Stimulated activated CD4-positive, alpha-beta T cell treated with anti-CD3 and anti-CD28 coated beads, Interleukin-4, amount 100 ng/mL, for 4 hours (primary cell): ENCODE measurements around the gene DUSP8.
"Not testable (repeated sequence)": the region's sequence is repeated elsewhere in the genome, so short reads cannot be mapped to it uniquely, and the experiment has no call there.

ENCODE experiments used
- DNase-seq, 2 experiments: peaks; one replicate each; pipeline ENCODE4 v3.0.0-alpha.2; 2020

Gene DUSP8

DNA sequence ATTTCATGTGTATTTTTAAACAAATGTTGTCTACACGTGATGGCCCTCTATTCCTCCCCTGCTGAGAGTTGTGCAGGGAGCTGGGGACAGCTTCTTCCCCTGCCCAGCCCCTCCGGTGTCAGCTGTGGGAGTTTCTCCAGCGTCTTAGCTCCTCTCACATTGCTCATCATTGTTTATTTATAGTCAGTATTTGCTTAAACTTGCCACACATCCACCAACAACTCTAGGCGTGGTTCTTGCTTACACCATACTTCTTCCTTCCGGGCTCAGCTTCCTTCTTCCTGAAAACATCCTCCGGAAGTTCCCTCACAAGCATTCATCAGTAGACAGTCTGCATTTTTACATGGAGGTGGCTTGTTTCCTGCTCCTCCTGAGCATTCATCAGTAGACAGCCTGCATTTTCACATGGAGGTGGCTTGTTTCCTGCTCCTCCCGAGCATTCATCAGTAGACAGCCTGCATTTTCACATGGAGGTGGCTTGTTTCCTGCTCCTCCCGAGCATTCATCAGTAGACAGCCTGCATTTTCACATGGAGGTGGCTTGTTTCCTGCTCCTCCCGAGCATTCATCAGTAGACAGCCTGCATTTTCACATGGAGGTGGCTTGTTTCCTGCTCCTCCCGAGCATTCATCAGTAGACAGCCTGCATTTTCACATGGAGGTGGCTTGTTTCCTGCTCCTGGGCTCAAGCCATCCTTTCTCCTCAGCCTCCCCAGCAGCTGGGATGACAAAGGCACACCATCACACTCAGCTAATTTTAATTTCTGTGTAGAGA lies 17.3 kb upstream of the DUSP8 start:
- DNase-seq = not testable (repeated sequence)

DNA sequence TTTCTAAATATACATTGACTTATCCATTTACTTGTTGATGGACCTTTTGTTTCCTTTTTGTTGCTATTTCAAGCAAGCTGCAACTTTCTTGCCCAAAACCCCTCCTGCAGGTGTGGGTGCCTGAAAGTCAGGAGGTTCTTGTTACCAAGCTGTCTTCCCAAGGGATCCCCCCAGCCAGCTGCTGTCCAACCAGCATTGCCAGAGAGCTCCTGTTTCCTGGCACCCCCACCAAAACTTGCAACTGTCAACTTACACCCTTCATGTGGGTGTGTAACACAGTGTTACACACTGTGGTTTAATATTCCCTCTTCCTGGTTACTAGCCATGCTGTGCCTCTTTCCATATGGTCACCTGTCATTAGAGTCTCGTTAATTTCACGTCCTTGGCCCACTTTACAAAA lies 14.6 kb upstream of the DUSP8 start:
- no peak for DNase-seq

DNA sequence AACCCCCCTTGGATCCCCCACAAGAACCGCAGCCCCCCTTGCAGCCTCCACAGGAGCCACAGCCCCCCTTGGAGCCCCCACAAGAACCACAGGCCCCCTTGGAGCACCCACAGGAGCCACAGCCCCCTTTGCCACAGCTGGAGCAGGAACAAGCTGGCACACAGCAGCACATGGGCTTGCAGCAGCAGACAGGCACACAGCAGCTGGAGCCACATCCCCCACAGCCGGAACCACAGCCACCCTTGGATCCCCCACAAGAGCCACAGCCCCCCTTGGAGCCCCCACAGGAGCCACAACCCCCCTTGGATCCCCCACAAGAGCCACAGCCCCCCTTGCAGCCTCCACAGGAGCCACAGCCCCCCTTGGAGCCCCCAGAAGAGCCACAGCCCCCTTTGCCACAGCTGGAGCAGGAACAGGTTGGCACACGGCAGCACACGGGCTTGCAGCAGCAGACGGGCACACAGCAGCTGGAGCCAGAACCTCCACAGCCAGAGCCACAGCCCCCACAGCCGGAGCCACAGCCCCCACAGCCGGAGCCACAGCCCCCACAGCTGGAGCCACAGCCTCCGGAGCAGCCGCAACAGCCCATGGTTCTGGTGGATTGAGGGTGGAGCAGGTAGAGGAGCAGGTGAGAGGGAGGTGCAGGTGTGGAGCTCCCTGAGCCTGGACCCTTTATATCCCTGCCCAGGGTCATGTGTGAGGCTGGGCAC lies 12.7 kb upstream of the DUSP8 start, which contains the start of gene KRTAP5-1:
TSS of gene KRTAP5-1 (minus strand) at position 623 of the 710 bp plus-strand sequence. CDS start at position 589, 34 bp downstream.
- DNase-seq = not testable (repeated sequence)

DNA sequence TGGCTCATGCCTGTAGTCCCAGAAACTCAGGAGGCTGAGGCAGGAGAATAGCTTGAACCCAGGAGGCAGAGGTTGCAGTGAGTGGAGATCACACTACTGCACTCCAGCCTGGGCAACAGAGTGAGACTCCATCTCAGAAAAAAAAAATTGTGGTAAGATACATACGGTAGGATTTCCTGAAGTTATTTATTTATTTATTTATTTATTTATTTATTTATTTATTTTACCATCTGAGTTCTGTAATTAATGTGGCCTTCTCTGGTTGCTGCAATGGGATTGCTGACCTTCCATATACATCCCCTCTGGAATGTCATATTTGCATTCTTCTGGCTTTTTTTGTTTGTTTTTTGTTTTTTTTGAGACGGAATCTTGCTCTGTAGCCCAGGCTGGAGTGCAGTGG lies 10.8 kb upstream of the DUSP8 start:
- not testable (repeated sequence) for DNase-seq

DNA sequence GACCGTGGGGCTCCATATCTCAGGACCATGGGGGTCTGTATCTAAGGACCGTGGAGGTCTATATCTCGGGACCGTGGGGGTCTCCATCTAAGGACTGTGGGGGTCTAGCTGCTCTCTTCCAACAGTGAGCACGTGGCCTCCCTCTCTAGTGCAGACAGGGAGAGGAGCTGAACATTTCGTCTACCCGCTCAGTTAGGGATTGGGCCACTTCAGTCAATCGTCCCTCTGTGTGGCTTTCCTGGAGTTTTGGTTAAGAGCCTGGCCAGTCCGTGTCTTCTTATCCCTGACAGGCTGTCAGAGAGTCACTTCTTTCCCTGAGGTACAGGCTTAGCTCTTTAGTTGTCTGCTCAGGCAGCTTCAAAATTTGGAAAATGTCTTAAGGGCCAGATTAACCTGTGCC lies 9.9 kb upstream of the DUSP8 start:
- no peak for DNase-seq

DNA sequence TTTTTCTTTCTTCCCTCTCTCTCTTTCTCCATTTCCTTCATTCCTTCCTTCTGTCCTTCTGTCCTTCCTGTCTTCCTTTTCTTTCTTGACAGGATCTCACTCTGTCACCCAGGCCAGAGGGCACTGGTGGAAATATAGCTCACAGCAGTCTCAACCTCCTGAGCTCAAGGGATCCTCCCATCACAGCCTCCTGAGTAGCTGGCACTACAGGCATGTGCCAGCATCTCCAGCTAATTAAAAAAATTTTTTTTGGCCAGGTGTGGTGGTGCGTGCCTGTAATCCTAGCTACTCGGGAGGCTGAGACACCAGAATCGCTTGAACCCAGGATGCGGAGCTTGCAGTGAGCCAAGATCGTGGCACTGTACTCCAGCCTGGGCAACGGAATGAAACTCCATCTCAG lies 4.8 kb upstream of the DUSP8 start:
- no peak for DNase-seq

DNA sequence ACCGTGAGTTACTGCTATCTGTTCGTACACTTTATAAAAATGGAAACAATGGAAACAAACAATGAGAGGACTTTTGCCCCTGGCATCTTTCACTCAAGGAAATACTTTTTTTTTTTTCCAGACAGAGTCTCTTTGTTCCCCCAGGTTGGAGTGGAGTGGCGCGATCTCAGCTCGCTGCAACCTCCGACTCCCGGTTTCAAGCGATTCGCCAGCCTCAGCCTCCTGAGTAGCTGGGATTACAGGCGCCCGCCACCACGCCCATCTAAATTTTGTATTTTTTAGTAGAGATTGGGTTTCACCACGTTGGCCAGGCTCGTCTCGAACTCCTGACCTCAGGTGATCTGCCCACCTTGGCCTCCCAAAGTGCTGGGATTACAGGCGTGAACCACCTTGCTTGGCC lies 3.7 kb upstream of the DUSP8 start:
- DNase-seq = not testable (repeated sequence)

DNA sequence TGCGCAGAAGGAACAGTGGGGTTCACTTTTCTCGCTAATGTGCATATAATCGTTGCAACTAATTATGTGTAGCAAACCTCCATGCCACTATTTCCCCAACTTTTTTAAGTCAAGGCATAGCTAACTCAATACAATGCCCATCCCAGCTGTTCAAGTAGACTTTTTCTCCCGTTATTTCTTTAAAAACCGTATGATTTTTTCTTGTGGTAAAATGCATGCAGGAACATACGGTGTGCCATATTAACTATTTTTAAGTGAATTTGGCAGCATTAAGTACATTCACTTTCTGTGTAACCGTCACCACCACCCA lies 2.8 kb upstream of the DUSP8 start:
- DNase-seq = no peak

DNA sequence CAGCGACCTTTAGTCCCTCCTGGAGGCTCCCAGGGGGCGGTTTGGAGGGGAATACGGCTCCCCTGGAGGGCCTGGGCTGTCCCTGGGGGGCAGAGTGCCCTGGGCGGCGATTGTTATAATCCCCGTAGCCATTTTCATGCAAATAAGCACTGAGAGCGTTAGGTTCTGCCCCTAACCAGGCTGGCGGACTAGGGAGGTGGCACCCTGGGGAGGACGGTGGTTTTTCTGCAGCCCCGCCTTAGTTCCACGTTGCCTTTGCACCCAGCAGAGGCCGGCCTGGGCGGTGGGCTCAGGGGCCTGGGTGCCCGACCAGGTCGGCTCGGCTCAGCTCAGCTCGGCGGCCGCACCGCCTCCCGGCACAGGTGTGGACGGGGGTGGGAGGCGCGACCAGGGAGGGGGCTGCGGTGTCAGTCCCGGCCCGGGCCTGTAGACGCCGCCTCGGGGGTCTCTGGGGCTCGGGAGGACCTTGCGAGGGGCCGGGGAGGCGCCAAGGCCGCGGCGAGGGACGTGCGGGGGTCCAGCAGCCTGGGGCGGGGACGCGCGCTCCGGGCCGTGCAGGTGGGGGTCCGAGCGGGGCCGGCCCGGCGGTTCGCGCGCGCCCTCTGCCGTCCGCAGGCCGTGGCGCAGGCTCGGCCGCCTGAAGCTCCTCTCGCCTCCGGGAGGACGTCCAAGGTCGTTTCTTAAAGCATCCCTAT lies 2.3 kb upstream of the DUSP8 start:
- peak; percentile 44 to 57 for DNase-seq

DNA sequence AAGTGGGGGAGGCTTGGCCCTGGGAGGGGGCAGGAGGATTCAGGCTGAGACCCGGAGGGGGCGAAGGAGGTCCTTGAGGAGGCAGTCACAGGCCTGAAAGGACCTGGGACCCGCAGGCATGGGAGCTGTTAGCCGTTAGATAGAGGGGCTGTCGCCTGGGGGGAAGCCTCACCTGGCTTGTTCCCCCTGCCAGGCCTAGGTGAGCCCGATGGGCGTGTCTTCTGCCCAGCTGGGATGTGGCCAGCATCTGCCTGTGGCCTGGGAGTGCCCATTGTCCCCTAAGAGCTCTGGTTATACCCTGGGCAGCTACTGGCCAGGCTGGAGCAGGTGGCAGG lies 1.8 kb upstream of the DUSP8 start:
- no peak for DNase-seq

DNA sequence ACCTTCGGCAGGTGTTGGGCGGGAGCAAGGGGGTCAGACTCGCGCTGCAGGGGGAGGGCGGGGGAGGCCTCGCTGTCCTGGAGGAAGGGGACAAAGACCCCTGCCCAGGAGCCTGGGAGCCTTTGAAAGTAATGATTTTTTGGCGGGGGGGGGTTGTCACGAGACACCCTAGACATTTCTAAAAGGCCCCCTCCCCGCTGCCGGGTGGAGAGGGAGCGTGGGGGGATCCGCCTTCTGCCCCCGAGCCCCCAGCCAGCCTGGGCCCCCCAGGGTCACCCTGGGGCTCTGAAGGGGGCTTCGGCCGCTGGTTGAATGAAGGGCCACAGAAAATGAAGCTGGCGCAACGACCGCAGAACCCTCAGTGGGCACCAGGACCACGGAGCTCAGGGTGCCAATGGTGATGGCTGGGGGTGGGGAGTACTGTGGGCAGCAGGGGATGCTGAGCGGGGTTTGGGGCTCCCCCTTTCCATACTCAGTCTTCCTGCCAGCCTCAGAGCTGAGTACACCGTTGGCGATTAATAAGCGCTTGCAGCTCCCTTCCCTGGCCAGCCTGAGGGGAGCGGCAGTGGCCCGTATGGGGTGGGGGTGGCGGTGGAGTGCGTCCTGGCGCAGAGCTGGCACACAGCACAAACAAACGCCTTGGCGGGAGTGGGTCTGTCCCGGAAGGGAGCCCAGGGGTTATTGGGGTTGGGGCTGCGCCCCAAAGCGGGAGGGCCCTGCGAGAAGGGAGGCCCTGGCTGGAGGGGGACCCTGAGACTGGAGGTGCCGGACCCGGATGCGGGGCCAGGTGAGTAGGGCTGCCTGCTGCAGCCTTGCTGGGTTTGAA lies 1.2 kb upstream of the DUSP8 start:
- peak; percentile 21 to 25 for DNase-seq

DNA sequence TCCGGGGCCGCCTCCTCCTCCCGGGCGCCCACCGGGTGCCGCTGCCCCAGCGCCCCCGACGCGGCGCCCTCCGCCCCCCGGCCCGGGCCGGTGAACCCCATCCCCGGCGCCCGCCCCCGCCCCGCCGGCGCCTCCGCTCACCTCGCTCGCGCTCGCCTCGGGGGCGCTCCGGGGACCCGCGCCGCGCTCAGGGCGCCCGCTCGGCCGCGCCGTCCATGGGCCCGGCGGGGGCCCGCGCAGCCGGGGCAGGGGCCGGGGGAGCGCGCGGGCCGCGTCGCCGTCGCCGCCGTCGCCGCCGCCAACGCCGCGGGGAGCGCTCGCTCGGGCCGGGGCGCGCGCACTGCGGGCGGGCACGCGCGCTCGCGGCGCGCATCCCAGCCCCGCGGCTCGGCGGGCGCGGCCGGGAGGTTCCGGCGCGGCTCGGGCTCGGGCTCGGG lies 293 bp downstream of the DUSP8 start:
- no peak for DNase-seq

DNA sequence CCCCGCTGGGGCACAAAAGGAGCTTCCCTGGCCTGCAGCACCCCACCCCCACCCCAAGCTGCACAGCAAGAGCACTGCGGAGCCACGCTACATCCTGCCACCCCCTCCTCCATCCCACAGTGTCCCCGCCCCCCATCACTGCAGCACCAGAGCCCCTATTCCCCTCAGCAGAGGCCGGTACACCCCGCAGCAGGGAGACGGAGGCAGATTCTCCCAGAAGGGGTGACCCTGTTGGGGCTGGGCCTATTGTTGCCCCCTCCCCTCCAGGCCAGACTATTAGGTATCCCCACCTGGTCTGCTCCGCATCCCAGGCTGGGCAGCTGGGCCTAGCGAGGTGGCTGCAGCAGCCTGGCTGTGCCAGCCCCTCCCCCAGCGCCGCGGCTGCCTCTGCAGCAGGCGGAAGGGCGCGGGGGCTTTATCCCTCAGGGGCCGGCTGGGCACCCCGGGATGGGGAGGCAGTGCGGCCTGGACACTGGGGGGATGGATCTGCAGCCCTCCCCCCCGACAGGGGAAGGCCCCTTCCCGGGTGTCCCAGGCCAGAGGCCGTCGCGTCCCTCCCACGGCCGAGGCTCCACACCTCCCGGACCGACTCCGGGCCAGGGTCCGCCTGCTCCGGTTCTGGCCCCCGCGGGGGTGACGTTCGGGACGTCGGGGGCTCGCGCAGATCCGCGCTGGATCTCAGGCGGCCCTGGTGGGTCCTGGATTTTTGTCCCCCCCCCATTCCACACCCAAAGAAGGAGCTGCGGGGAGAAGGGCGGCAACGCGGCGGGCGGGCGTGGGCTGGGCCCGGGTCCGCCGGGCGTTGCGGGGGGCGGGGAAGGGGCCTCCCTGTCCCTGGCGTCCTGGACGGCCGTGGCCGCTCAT lies 943 bp downstream of the DUSP8 start:
- DNase-seq = peak in 1 of 2 experiments; percentile 23

DNA sequence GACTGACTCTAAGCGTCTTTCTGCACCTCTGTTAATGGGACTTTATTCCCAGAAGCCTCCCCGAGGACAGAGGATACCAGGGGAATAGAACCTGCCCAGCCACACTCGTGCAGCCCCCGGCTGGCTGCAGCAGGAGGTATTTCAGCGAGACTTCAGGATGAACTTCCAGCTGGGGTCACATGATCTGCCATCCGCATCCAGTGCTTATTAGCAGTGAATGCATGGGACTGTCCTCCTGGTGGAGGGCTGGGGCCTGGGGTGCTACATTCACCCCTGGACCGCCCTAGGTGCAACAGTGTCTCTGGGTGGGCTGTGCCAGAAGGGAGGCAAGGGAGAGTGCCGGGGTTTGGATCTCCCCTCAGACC lies 1.6 kb downstream of the DUSP8 start:
- DNase-seq = no peak

DNA sequence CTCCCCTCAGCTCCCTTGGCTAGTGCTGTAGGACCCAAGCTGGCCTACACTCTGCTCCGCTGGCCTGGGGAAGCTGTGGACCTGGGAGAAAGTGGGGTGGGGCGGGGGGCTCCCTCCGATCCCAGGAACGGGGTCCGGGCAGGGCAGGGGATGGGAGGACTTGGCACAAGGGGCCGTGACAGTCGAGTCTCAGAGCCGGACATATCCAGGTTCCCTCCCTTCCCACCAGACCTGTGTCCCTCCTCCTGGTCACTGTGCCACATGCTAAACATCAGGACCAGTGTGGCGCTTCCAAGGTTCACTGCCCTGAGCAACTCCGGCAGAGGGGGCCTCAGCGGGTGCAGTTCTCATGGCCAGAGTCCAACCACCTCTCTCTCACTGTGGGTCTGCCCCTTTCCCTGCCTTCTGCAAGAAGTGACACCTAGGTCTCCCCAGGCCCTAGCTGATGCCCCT lies 2.0 kb downstream of the DUSP8 start:
- no peak for DNase-seq

DNA sequence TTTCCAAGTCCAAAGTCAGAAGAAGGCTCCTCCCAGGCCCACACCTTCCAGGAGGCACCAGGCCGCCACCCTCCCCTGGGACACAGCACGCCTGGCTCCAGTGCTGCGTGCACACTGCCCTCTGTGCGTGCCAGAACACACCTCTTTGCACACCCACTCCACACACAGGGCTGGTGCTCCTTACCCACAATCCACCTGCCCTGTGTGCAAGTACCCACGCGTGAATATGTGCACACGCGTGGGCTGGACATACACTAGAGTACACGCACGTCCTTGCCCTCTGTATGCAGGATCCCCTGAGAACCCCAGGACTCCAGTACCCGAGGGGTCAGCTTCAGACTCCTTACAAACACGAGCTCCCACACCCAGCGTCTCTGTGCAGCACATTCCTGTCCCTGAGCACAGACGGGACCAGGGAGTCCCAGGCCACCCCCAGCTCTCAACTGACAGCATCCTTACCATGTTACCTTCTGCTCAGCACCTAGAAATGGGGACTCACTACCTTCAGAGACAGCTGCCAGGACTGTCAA lies 2.8 kb downstream of the DUSP8 start:
- no peak for DNase-seq

DNA sequence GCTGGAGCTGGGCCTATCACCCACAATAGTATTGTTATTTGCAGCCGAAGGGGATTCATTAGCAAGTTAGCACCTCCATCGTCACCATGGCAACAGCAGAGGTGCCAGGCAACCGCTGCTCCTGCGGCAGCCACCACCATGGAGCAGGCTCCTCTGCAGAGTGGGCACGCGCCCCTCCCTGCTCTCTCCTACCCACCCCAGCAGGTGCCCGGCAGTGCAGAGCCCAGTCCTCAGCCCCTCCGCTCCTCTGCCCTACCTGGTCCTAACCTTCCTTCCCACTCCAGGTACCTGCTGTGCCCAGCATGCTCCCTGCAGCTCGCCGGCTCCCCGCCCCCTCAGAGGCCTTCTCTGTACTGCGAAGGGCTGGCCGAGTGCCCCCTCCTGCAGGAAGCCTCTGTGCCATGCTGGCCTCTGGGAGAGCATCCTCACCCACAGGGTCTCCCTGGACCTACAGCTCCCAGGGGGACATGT lies 3.6 kb downstream of the DUSP8 start:
- DNase-seq = no peak

DNA sequence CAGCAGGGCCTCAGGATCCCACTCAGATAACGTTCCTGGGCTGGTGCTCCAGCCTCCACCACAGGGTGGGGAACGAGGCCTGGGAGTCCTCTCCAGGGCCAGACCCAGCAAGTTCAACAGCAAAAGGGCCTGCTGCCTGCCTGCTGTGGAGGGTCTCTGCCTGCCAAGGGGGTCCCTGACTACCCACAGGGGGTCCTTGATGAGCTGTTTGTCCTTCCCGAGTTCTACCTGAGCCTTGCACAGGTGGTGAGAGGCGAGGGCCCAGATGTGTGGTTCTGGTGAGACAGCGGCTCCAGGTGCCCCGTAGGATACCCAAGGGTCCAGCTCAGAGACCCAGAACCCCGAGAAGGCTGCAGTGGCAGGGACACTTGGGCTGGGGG lies 4.4 kb downstream of the DUSP8 start:
- DNase-seq = no peak

DNA sequence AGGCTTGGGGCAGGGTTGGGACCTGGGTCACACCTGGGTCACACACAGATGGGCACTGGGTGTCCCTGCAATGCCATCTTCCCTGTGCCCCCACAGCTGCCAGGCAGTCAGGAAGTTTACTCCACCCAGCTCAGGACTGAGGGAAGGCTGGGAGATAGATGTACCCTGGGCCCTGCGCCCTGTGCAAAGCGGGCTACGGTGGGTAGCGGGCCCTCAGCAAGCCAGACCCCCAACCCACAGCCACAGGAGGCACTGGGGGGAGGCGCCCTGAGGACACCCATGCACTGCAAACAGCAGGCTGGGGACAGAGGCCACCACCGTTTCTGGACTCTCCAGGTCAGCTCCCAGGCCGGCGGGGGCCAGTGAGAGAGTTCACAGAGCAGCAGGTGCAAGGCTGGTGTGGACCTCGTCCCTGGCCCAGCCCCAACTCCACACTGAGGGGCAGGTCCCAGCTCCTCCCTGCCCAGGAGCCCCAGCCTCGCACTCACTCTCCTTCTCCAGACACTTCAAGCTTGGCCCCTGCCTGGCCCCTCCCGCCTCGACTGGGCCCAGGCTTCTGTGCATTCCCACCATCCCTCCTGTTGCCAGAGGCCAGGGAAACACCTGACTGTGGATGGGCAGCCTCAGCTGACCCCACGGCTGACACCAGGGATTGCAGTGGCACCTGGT lies 4.9 kb downstream of the DUSP8 start:
- no peak for DNase-seq

DNA sequence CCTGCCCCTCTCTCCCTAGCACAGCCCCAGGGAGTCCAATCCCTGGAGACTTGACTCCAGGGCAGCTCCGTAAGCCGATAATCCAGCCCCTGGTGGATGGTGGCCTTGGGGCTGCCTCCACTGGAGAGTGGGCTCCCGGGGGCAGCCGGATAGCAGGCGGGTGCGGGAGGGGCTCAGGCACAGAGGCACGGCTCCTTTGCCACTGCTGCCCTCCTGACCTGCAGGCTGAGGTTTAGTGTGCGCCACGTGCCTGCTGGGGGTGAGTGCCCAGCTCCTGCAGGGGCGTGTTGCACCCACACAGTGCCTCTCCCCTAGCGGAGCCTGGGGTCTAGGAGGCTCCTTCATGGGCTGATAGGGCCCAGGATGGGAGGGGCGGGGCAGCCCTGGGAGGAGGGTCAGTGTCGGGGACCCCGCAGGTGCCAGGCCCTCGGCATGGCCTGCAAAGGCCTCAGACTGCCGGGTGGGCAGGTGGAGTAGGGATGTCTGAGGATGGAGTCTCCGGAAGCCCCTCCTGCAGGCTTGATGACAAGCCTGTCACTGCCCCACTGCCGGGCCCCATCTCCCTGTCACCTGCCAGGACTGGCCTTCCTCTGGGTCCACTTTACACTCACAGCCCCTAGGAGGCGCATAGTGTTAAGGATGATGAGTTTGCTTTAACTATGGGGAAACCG lies 5.6 kb downstream of the DUSP8 start:
- DNase-seq = no peak

DNA sequence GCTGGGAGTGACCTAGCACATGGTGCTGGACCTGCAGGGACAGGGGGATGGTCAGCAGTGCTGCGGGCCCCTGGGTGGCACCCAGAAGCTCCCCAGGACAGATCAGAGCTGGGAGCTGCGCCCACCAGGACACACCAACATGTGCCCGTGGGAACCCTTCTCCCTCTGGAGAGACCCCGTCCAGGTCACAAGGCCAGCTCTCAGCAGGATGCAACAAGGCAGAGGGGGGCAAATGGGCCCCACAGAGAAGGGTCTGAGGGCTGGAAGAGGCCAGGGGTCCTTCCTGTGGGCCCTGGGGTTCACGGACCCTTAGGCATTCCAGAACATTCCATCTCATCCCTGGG lies 6.2 kb downstream of the DUSP8 start:
- DNase-seq = no peak
